Nephron progenitor cell (in vitro differentiated cells): ENCODE data around the gene NSMCE4A.
"Not testable (repeated sequence)": the region's sequence is repeated elsewhere in the genome, so short reads cannot be mapped to it uniquely, and the experiment has no call there.

ENCODE experiments used
- DNase-seq: peaks from one replicate; pipeline ENCODE4 v3.0.0; 2021
- H3K27ac Mint-ChIP-seq: 2 replicates; pipeline ENCODE4 v1.8.0; 2021; ENCODE audit warnings: mild to moderate bottlenecking, moderate library complexity, mixed read lengths
- H3K27me3 Mint-ChIP-seq: 2 replicates; pipeline ENCODE4 v1.8.0; 2021; ENCODE audit warnings: mild to moderate bottlenecking, low read depth, mixed read lengths; ENCODE audit not compliant: poor library complexity
- H3K36me3 Mint-ChIP-seq: 2 replicates; pipeline ENCODE4 v1.8.0; 2021; ENCODE audit warnings: low read depth, mixed read lengths
- H3K4me1 Mint-ChIP-seq: 2 replicates; pipeline ENCODE4 v1.8.0; 2021; ENCODE audit warnings: mixed read lengths
- H3K4me3 Mint-ChIP-seq: 2 replicates; pipeline ENCODE4 v1.8.0; 2021; ENCODE audit warnings: mild to moderate bottlenecking, moderate library complexity, mixed read lengths
- H3K9me3 Mint-ChIP-seq: 2 replicates; pipeline ENCODE4 v1.8.0; 2021; ENCODE audit warnings: mild to moderate bottlenecking, moderate library complexity, mixed read lengths
- CTCF ChIP-seq: fragments of 200-600 bp; sonication (generic); IDR thresholded peaks from 2 replicates; pipeline ENCODE4 v1.5.0; 2021; ENCODE audit warnings: antibody characterized with exemption

Gene NSMCE4A

GRCh38 chr10:121974535-121975294 lies at the start of gene NSMCE4A:
Gene NSMCE4A, minus strand, starts transcription at chr10:121975217. Its CDS starts 52 bp downstream, at chr10:121975165.
- H3K4me3 Mint-ChIP-seq, result peak within 1 kb of the TSS; percentile 87
- peak; percentile 31 for TF ChIP-seq CTCF
- H3K9me3 Mint-ChIP-seq, result peaks cover 28% of the 10 kb centered on the region
- no peaks in the 10 kb centered on the region for H3K27me3 Mint-ChIP-seq
- peaks cover 20% of the 10 kb centered on the region for H3K4me1 Mint-ChIP-seq
- peaks cover 55% of the 10 kb centered on the region for H3K36me3 Mint-ChIP-seq
- H3K27ac Mint-ChIP-seq, result no peak within 1 kb of the TSS
- peak; percentile 76 for DNase-seq

GRCh38 chr10:122023257-122023656 lies 48.2 kb upstream of the NSMCE4A start:
- not testable (repeated sequence) for H3K27ac Mint-ChIP-seq, H3K36me3 Mint-ChIP-seq, H3K9me3 Mint-ChIP-seq, H3K27me3 Mint-ChIP-seq, DNase-seq, H3K4me3 Mint-ChIP-seq
- peaks cover 24% of the 10 kb centered on the region for H3K4me1 Mint-ChIP-seq

GRCh38 chr10:122022276-122022675 lies 47.3 kb upstream of the NSMCE4A start:
- Mint-ChIP-seq H3K27me3 (peaks cover 8% of the 10 kb centered on the region), H3K4me3 (no peak overlapping the region), H3K9me3 (no peaks in the 10 kb centered on the region), H3K27ac (peak overlapping the region; percentile 45), H3K4me1 (peaks cover 29% of the 10 kb centered on the region), H3K36me3 (no peaks in the 10 kb centered on the region)
- TF ChIP-seq CTCF, result no peak
- no peak for DNase-seq

- Mint-ChIP-seq H3K27ac (no peak overlapping the region), H3K9me3 (no peaks in the 10 kb centered on the region), H3K27me3 (peaks cover 8% of the 10 kb centered on the region), H3K4me1 (peaks cover 29% of the 10 kb centered on the region), H3K4me3 (no peak overlapping the region), H3K36me3 (no peaks in the 10 kb centered on the region)
- no peak for TF ChIP-seq CTCF
- no peak for DNase-seq
Observed at GRCh38 chr10:122021828-122022227, 46.8 kb upstream of the NSMCE4A start.

- Mint-ChIP-seq H3K27me3 (peaks cover 8% of the 10 kb centered on the region), H3K4me3 (no peak overlapping the region), H3K27ac (no peak overlapping the region), H3K4me1 (peaks cover 29% of the 10 kb centered on the region), H3K36me3 (no peaks in the 10 kb centered on the region), H3K9me3 (peaks cover 3% of the 10 kb centered on the region)
- no peak for TF ChIP-seq CTCF
- DNase-seq, result no peak
Observed at GRCh38 chr10:122021379-122021778, 46.4 kb upstream of the NSMCE4A start.

- TF ChIP-seq CTCF, result no peak
- Mint-ChIP-seq H3K27me3 (peaks cover 8% of the 10 kb centered on the region), H3K9me3 (peaks cover 3% of the 10 kb centered on the region), H3K27ac (no peak overlapping the region), H3K4me3 (no peak overlapping the region), H3K4me1 (peaks cover 29% of the 10 kb centered on the region), H3K36me3 (no peaks in the 10 kb centered on the region)
- DNase-seq, result no peak
Observed at GRCh38 chr10:122020226-122020625, 45.2 kb upstream of the NSMCE4A start.
